SU-DHL-6 (cell line): ENCODE data around the gene CPLANE1.

Source experiments
- EZH2phosphoT487 ChIP-seq: fragments of 200-600 bp; sonication (generic), shearing (Covaris generic); conservative IDR thresholded peaks from 2 replicates; pipeline ENCODE4 v1.6.1; 2018; ENCODE audit warnings: mild to moderate bottlenecking, antibody characterized with exemption, low read length, moderate library complexity, mixed read lengths
- TF ChIP-seq, protein P1 (sequence below): fragments of 200-600 bp; sonication (generic); IDR thresholded peaks from one replicate; pipeline ENCODE4 v1.5.1; 2017; ENCODE audit warnings: antibody characterized with exemption, mild to moderate bottlenecking, low read length, moderate library complexity; ENCODE audit not compliant: insufficient read depth, poor library complexity, severe bottlenecking

DNA sequence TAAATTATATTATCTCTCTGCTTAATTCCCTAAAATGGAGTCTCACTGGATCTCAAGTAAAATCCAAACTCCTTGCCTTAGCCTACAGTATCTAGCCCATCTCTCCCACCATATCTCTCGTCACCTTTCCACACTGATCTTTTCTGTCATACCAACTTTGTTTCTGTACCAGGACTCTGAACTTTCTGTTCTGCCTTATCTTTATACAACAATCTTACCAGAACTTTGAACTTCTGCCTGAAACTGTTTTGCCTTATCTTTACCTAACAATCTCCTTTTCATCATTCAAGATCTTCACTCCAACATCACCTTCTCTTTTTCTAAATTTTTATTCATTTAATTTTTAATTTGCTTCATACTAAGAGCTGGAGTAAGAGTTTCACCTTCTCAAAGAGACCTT, 139.0 kb downstream of the CPLANE1 start:
- TF ChIP-seq, protein P1, sequence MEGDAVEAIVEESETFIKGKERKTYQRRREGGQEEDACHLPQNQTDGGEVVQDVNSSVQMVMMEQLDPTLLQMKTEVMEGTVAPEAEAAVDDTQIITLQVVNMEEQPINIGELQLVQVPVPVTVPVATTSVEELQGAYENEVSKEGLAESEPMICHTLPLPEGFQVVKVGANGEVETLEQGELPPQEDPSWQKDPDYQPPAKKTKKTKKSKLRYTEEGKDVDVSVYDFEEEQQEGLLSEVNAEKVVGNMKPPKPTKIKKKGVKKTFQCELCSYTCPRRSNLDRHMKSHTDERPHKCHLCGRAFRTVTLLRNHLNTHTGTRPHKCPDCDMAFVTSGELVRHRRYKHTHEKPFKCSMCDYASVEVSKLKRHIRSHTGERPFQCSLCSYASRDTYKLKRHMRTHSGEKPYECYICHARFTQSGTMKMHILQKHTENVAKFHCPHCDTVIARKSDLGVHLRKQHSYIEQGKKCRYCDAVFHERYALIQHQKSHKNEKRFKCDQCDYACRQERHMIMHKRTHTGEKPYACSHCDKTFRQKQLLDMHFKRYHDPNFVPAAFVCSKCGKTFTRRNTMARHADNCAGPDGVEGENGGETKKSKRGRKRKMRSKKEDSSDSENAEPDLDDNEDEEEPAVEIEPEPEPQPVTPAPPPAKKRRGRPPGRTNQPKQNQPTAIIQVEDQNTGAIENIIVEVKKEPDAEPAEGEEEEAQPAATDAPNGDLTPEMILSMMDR: no peak
- no peak for TF ChIP-seq EZH2phosphoT487
